ENCODE measurements around the gene OCIAD2.
"Not testable (repeated sequence)": the region's sequence is repeated elsewhere in the genome, so short reads cannot be mapped to it uniquely, and the experiment has no call there.

Gene OCIAD2

DNA sequence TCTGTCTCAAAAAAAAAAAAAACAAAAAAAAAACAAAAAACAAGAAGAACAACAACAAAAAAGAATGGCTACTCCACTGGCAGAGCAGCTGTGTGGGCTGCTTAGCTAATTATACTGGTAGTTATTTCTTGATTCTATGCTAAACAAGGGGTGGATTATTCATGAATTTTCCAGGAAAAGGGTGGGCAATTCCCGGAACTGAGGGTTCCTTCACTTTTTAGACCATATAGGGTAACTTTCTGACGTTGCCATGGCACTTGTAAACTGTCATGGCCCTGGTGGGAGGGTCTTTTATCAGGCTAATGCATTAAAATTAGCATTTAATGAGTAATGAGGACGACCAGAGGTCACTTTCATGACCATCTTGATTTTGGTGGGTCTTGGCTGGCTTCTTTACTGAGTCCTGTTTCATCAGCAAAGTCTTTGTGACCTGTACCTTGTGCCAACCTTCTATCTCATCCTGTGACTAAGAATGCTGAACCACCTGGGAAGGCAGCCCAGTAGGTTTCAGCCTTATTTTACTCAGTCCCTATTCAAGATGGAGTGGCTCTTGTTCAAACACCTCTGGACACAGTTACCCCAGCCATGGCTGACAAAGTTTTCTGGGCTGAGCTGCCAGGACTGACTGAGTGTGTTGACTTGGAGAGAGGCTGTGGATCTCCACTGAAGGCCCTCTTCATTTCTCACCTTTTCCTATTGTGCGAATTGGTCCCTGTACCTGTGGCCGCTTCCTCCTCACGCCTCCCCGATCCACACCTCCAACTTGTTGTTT is 1.3 kb upstream of the OCIAD2 start:
- no peak for DNase-seq (ENCODE audit: low read depth)

GRCh38 chr4:48905363-48906015 is 1.1 kb downstream of the OCIAD2 start:
- no peak for DNase-seq (ENCODE audit: low read depth)

DNA sequence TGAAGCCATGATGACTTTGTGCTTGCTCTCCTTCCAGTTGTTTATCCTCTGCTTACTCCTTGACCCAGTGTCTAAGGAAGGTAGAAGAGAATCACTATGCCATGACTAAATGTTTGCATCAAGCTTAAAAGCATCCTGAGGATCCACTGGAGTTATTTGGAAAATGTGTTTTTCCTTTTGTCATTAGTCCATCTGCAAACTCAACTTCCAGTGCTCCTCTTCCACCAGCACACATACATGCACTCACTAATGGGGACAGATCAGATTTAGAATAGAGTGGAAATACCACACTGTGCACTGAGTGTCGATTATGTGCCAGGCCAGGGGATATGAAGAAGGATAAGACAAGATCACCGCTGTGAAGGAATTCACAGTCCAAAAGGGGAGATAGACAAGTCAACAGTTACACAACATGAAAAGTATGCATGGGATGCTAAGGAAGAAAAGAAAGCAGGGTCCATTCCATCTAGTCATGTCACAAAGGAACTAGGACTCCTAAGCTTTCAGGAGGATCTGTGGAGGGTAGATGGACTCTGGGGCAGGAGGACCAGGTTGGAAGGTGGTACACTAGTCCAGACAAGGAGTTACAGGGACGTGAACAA is 1.9 kb downstream of the OCIAD2 start:
- no peak for DNase-seq (ENCODE audit: low read depth)

DNA sequence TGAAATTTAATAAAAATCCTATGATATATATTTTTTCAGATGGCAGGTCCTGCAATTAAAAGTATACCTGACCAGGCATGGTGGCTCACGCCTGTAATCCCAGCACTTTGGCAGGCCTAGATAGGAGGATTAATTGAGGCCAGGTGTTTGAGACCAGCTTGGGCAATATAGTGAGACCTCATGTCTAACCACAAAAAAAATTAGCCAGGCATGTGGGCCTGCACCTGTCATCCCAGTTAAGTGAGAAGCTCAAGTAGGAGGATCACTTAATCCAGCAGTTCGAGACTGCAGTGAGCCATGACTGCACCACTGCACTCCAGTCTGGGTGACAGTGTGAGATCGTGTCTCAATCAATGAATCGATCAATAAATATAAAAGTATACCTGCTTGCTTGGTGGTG is 2.5 kb downstream of the OCIAD2 start:
- DNase-seq (ENCODE audit: low read depth): no peak

DNA sequence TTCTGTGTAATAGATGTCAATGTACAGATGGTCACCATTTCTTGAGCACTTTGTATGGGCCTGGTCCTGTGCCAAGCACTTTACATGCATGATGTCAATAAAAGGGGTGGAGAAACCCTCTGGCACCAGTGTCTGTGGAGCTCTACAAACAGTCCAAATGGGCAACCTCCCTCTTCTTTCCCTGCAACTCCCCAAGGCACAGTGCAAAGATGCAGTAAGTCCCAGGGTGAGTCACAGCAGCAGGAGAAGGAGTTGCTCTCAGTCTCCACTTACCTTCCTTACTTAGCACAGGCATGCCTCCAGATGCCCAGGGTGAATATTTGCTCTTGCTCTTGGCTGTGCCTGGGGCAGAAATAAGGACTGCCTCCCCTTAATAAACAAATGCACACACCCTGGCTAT is 4.3 kb downstream of the OCIAD2 start:
- no peak for DNase-seq (ENCODE audit: low read depth)

- no peak for DNase-seq (ENCODE audit: low read depth)
These were observed 5.4 kb downstream of the OCIAD2 start for GRCh38 chr4:48901196-48901595.

DNA sequence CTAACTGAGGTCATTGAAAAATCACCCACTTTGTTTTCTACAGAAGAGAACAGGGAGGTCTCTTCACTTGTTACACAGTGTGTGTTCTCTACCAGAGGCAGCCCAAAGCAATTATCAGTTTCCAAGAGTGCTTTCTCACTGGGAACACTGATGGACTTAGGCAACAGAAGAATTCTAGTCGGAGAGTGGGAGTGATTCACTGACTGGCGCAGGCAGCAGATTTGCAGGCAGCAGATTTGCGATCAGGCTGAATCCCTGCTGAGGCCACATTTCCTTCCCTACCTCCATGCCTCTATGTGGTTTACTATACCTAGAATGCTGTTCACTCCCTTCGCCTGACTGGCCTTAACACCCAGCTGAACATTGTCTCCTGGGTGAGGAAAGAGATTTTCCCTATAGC is 6.6 kb downstream of the OCIAD2 start:
- DNase-seq (ENCODE audit: low read depth): no peak

- DNase-seq (ENCODE audit: low read depth): no peak
These were observed 7.2 kb downstream of the OCIAD2 start for GRCh38 chr4:48899432-48899749.

DNA sequence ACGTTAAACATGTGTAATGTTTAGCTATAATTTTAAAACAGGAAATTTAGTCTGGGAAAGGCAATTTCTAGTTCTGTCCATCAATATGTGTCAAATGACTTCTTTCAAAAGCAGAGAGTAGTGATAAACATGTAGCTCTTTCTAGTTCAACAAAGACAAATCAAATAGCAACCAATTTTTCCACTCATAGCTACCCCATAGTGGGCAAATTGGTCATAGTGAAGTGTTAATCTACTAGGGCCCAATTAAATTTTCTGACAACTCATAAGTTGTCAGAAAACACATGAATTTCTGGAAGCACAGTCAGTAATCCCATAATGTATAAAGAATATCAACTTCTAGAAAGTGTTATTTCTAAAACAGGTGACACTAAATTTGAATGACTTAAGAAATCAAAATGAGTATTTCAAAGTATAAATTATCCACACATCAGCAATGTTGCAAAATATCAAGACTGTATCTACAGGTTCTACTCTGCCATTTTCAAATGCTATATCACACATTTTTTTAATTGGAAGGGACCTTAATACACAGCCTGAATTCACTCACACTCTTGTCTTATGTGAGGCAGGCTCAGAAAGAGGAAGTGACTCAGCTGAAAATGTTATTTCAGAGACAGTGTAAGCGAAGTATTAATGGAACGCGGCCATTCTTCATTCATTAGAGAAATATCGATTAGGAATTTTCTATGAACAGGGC is 7.7 kb downstream of the OCIAD2 start:
- no peak for DNase-seq (ENCODE audit: low read depth)

GRCh38 chr4:48896845-48897244 is 9.7 kb downstream of the OCIAD2 start:
- DNase-seq (ENCODE audit: low read depth): no peak

- no peak for DNase-seq (ENCODE audit: low read depth)
These were observed 15.4 kb downstream of the OCIAD2 start for GRCh38 chr4:48891028-48891619.

DNA sequence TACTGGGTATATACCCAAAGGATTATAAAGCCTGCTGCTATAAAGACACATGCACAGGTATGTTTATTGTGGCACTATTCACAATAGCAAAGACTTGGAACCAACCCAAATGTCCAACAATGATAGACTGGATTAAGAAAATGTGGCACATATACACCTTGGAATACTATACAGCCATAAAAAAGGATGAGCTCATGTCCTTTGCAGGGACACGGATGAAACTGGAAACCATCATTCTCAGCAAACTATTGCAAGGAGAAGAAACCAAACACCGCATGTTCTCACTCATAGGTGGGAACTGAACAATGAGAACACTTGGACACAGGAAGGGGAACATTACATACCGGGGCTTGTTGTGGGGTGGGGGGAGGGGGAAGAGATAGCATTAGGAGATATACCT is 16.8 kb downstream of the OCIAD2 start:
- not testable (repeated sequence) for DNase-seq (ENCODE audit: low read depth)

DNA sequence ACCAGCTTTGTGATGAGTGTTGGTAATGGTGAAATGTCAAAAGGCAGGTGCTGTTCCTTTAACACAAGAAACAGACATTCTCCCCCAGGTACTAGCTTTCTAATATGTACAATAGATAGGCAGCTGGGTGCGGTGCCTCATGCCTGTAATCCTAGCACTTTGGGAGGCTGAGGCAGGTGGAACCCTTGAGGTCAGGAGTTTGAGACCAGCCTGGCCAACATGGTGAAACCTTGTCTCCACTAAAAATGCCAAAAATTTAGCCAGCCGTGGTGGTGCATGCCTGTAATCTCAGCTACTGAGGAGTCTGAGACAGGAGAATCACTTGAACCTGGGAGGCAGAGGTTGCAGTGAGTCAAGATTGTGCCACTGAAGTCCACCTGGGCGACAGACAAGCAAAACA is 24.9 kb downstream of the OCIAD2 start:
- DNase-seq (ENCODE audit: low read depth): not testable (repeated sequence)

DNA sequence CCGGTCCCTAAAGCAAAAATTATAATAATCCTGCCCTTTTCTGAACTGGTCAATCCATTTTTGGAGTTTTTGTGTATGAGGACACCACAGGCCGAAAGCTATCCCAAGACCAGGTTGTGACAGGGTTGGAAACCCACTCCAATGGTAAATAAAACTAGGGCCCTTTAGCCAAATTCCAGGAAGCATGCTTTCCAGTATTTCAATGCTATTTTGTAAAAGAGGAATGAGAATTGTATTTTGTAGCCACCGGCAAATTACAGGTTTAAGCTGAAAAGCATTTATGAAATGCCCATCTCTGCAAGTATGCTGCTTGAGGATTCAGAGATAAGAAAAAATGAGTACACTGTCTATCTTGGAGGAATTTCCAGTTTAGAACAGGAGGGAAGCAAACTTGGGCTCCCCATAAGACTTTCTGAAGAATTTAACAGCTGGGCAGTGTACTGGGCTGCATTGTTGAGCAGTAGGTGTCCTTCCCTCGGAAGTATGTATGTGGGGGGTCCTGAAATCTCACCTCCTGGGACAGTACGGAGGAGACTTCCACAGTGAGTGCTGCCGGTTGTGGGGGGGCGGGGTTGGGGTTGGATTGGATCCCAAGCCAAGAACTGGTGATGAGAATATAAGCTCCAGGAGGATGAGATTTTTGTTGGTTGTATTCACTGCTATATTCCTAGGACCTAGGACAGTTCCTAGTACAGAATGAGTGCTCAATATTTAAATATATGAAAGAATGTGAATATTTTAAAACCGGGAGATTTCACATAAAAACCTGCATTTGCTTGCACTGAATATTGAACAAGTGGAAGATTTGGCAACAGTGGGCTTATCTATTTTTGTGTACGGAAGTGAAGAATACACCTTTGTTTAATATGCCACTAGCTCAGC is 26.8 kb downstream of the OCIAD2 start:
- no peak for DNase-seq (ENCODE audit: low read depth)

DNA sequence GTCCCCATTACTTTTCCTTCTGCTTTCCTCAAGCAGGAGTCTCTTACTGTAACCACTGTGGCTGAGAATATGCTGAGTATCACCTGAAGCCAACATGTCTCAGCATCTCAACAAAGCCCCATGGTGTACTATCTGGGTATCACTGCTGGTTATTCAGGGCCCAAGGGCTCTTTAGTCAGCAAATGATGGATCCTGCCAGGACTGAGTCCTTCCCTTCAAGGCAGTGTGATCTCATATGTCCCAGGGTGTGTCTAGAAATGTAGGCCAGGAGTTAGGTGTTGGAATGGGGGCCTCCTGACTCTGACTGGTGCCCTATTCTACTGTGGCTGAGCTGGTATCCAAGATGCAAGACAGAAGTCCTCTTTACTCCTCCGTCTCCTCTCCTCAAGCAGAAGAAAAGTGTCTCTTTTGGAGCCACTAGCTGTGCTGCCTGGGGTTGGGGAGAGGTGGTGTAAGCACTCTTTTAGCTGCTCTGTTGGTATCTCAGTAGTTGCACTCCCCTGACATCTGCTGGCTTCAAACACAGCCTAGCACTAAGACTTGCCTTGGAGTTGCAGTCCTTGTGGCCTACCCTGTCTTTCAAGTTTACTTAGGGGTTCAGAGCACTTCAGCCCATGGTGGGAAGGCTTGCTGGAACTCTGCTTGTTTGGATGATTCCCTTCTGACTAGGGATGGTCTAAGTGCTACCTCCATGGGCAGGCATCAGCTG is 28.6 kb downstream of the OCIAD2 start:
- no peak for DNase-seq (ENCODE audit: low read depth)

DNA sequence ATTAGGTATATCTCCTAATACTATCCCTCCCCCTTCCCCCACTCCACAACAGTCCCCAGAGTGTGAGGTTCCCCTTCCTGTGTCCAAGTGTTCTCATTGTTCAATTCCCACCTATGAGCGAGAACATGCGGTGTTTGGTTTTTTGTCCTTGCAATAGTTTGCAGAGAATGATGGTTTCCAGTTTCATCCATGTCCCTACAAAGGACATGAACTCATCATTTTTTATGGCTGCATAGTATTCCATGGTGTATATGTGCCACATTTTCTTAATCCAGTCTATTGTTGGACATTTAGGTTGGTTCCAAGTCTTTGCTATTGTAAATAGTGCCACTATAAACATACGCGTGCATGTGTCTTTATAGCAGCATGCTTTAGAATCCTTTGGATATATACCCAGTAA is 41.9 kb downstream of the OCIAD2 start:
- DNase-seq (ENCODE audit: low read depth): not testable (repeated sequence)

DNA sequence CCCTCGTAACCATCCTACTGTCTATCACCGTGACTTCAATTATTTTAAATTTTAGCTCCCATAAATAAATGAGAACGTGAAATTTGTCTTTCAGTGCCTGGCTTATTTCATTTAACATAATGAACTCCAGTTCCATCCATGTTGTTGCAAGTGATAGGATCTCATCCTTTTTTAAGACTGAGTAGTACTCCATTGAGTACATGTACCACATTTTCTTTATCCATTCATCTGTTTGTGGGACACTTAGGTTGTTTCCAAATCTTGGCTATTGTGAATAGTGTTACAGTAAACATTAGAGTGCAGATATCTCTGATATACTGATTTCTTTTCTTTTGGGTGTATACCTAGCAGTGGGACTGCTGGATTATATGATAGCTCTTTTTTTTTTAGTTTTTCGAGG is 42.8 kb downstream of the OCIAD2 start:
- DNase-seq (ENCODE audit: low read depth): no peak

GRCh38 chr4:48862661-48863060 is 43.9 kb downstream of the OCIAD2 start:
- DNase-seq (ENCODE audit: low read depth): no peak

- DNase-seq (ENCODE audit: low read depth): no peak
These were observed 44.5 kb downstream of the OCIAD2 start for GRCh38 chr4:48862038-48862437.

- DNase-seq (ENCODE audit: low read depth): no peak
These were observed 48.4 kb downstream of the OCIAD2 start for GRCh38 chr4:48858130-48858529.

DNA sequence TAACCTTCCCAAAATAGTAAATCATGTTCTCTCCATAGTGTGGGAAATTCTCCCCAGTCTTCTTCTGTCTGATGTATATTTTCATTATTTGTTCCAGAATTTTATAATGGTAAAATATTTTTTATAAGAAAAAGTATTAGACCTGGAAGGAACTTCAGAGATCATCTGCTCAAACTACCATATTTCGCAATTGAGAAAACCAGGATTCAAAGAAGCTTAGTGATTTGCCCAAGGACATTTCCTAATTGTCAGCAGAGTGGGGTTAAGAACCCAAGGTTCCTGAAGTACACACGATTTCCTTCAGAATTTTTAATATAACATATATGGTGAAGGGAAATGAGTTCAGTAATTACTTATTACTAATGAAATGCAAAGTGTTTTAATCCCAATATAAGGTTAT is 51.6 kb downstream of the OCIAD2 start:
- no peak for DNase-seq (ENCODE audit: low read depth)
